GM04504 (cell line): ENCODE data around the gene C6orf132.

ENCODE experiments used
- DNase-seq: peaks from one replicate; pipeline ENCODE4 v3.0.0-alpha.2; 2012; ENCODE audit warnings: low read depth

The C6orf132 gene

DNA sequence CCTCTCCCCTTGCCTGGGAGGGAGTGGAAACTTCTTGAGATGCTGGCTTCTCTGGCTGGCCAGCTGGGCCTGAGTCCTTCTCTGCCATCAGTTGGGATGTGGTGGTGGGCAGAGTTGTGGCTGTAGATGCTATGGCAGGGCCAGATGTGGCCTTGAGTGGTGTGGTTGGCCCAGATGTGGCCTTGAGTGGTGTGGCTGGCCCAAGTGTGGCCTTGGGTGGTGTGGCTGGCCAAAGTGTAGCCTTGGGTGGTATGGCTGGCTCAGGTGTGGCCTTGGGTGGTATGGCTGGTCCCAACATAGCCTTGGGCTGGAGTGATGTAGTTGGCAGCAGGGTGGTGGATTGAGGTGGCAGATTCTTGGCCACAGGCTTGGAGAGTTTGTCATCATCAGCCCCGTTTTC is 36.7 kb downstream of the C6orf132 start:
- DNase-seq = no peak

DNA sequence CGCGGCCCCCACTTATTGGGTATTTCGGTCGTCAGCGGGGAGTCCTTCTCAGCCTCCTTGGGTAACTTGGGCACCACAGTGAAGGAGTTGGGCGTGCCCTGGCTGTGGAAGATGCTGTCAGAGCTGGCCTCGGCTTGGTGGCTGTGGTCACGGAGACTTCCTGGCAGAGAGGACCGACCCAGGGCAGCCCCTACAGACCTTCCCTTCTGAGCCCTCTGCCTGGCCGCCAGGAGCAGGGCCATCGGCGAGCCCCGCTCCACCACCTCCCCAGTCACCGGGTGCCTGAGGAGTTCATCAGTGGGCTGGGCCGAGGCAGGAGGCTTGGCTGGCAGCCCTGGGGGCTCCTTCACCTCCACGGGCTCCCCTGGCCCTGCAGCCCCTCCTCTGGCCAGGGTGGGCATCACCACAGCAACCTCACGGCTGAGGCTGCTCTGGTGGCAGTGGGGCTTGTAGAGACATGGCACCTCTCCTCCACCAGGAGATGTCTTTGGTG is 37.2 kb downstream of the C6orf132 start:
- DNase-seq = no peak

DNA sequence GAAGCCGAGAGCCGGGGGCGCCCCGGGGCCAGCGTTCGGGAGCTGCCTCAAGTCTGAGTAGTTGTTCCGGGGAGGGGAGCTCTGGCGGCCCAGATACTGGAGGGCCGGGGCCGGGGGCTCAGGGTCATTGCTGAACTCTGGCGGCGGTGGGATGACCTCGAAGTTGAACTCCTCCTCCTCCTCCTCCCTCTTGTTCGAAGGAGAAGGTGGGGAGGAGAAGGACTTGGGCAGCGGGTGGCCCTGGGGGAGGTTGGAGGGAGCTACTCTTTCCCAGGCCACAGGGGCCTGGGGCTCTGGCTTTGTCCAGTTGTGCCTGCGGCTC is 37.7 kb downstream of the C6orf132 start:
- DNase-seq = no peak

DNA sequence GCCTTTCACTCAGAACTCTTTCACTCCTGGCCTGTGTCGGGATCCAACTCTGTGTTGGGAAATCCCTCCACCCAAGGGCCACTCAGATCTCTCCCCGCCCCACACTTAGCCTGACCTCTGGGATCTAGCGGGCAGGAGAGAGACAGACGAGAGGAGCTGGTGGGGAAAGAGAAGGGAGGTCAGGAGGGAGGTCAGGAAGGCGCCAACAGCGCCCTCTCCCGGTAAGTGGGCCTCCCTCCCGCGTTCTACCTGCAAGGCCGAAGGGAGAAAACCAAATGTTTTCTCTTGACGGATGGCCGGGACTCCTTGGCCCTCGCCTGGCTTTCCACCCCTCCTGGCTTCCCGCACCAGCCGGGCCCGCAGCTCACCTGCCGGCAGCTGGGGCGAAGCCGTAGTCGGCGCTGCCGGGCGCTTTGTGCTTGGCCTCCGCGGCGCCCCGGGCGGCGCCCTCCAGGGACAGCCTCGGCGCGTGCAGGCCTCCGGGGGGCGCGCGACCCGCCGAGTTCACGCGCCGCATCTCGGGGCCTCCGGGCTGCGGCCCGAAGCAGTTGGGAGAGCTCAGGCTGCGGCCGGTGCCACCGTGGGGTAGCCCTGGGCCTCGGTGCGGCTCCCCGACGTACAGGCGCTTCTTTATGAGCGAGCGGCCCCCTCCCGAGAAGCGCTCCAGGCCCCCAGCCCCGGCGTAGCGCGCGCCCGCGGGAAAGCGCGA is 38.2 kb downstream of the C6orf132 start:
- no peak for DNase-seq

DNA sequence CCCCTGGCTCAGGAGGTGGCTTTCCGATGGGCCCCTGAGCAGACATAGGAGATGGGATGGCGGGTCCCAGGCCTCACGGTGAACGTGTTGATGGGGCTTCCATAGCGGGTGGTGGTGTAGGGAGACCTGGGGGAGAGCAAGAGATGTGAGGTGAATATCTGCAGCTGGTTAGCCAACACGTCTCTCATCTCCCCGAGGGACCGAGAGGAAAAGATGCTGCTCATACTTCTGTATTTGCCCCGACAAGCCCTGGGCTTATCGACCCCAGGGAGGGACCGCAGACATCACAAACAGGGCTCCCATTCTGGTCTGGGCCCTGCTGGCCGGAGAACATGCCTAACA is 38.7 kb downstream of the C6orf132 start:
- no peak for DNase-seq

DNA sequence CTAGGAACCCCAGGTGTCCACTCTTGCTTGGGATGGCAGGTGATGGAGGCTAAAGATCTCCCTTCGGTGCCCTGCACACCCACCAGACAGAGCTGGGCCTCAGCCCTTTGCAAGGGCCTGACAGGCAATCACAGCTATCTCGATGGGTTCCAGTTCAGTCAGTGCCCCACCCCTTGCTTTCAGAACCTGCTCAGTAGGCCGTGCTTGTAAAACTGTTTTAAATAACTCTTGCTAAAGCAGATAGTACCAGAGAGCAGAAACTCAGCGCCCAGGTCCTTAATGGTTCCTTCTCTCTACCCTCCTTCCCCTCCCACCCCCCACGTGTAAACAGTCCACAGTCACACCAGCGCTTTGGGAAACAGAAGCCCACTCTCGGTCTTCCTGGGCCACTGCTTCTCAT is 39.2 kb downstream of the C6orf132 start:
- DNase-seq = no peak

DNA sequence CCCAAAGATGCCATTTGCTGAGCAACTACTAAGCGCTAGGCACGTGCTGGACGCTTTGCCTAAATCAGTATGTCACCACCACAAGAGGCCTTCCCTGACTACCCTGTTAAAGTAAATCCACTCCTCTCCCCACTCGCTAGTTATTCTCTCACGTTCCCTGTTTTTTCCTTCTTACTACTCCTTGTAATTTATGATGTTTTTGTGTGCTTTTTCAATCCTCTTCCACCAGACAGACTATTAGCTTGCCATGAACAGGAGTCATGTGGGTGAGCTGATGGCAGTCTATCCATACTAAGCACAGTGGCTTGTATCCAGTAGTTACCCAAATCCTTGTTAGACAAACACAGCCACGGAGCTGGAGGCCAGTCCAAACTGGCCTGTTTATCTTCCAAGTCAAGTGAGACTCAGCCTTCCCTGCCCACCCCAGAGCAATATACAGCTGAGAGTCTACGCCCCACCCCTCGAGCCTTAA is 41.2 kb downstream of the C6orf132 start:
- DNase-seq = no peak

DNA sequence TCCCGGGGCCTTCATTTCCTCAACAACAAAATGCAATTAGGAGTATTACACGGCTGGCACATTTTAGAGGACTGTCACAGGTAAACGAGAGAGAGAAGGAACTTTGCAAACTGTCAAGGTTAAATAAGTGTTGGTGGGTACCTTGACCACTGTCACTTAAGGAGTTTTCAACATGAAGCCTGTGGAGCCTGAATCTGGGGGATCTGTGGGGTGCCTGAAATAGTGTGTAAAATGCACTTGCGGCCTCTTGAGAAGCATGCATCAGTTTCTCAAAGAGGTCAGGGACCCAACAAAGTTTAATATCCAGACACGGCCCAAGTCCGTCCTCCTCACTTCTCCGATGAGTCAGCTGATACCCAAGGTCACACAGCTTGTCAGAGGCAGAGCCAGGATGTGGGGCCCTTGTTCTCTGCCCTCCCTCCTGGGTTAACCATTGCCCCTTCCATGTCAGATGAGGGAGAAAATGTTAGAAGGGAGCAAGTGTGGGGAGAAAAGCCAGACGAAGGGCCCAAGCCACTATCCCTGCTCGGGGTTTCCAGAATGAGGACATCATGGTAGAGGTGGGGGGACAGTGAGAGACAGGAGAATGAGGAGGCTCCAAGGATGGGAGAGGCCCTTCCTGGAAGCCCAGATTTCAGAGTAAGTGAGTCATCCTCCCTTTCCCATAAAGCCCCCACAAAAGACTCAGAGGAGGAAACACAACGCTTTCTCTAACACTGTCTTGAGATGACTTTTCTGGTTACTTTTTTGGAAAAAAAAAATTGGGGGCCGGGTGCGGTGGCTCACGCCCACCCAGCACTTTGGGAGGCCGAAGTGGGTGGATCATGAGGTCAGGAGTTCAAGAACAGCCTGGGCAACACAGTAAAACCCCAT is 42.2 kb downstream of the C6orf132 start:
- DNase-seq = no peak

DNA sequence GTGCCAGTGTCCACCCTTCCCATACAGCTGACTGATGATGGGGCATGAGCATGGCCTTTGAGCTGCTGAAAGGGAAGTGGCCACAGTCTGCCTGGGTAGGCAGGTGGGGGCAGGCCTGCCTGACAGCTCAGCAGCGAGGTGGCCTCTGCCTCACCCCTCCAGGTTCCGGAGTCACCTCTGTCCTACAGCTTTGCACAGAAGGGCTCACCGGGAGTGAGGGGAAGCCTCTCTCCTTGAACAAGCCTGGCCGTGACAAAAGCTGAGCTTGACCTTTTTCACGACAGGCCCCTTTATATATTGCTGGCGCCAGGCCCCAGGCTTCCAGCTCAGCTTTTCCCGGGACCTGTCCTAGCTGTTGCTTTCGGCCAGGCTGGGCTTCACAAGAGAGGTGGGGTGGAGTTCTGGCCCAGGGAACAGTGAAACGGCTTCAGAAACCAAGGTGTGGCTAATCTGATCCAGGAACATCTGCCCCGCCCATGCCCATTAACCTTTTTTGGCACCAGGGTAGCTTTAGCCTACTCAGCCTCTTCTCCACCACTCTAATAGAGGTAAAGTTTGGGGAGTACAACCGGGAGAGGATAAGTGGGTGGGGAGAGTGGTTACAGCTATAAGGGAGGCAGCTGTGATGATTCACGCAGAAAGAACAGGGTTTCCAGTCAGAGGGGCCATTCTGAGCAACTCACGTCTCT is 42.9 kb downstream of the C6orf132 start:
- DNase-seq = no peak

DNA sequence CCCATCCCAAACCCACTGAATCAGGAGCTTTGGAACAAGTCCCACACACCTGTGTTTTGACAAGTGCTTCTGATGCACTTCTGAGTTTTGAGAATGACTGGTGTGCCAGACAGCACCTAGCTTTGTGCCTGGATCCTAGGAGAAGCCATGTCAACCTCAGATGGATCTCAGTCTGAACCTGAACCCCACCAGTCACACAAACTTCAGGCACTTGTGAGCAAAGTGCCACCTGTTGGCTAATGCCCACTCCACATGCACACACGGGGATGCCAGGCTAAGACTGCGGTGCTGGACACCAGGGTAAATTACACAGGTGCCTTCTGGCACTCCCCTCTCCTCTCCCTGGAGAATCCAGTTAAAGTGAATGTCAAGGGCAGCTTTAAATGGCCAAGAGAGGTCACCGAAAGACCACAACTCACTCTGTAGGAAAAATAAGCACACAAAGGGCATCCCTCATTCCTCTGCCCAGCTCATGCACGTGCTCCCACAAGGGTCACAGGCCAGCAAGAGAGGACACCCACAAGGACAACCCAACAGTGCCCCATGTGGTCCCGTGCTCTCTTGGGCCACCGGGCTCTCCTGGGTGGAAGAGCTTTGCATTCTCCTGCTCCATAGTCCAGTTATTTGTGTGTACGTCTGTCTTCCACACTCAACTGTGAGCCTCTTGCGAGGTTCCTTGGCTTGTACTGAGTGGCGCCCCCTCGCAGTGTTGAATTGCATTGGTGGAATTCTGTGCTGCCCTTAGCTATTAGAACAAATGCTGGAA is 46.5 kb downstream of the C6orf132 start:
- DNase-seq = no peak

DNA sequence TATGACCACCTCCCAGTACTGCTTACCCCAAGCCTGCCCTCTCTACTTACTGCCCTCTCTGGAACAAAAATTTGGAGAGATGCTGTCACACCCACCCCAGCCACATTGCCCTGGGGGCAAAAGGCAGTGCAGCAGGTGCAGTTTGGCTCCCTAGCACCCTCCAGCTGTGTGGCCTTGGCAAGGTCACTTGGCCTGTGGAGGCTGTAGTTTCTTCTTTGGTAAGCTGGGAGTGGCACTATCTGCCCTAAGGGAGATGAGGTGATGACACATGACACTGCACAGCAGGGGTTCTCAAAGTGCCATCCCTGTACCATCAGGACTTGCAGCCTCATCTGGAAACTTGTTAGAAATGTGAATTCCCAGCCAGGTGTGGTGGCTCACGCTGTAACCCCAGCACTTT is 47.3 kb downstream of the C6orf132 start:
- DNase-seq = no peak

DNA sequence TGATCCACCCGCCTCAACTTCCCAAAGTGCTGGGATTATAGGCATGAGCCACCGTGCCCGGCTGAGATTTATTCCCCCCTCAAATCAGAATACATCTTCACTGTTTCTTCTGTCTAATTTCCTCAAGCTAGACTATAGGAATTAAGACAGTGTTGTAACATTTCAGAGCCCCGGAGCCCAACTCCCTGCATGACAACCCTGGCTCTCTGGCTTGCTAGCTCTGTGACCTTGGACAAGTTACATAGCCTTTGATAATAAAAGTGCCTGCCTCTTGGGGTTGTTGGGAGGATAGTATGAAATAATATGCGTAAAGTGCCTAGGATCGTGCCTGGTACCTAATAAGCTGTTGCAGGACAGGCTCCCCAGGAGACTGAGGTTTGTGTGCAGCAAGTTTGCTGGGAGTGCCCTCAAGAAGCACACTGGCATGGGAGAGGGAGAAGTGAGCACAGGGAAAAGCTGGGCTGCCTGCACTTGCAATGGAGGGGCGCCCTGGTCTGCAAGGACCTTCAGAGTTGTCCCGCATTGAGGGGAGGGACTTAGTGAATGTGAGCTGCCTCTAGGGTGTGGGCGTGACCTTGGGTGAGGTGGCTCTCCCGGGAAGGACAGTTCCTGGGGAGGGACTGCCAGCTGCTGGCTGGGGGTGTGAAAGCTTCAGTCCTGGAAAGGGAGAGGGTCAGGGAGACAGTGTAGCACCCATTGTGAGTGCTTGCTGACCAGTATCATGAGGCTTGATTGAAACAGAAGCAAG is 48.7 kb downstream of the C6orf132 start:
- no peak for DNase-seq

DNA sequence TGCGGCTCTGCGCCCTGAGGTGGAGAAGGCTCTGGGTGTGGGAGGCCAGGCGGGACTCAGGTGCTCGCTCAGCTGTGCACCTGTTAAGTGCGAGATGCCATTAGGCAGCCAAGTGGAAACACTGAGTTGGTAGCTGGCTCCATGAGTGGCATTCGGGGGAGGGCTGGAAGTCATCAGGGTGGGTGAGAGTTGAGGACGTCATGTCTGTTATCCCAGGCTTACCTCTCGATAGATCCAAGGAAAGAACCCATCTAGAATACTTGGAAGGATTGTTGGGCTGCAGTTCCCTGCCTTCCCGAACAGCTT is 50.7 kb downstream of the C6orf132 start:
- no peak for DNase-seq

DNA sequence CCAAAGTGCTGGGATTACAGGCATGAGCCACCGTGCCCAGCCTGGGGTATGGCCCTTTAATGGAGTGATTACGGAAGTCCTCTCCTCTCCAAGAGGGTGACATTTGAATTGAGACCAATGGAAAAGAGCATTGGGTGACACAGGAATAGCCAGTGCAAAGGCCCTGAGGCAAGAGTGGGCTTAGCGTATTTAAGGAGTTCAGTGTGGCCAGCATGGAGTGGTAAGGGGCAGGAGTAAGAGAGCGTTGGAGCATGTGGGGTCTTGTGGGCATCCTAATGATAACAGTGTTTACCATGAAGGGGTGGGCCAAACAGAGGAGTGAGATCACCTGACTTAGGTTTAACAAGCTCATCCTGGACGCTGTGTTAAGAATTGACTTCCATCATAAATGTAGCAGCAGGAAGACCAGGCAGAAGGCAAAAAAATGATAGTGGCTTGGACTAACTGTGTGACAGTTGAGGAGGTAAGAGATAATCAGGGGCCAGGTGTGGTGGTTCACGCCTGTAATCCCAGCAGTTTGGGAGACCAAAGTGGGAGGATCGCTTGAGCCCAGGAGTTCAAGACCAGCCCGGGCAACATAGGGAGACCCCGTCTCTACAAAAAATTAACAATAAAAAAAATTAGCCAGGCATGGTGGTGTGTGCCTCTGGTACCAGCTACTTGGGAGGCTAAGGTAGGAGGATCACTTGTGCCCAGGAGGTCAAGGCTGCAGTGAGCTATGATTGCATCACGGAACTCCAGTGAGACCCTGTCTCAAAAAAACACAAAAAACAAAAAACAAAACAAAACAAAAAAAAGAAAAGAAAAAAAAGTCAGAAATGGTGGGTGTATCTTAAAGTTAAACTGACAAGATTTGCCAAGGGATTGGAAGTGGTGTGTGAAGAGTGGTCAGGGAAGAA is 51.4 kb downstream of the C6orf132 start:
- DNase-seq = no peak

DNA sequence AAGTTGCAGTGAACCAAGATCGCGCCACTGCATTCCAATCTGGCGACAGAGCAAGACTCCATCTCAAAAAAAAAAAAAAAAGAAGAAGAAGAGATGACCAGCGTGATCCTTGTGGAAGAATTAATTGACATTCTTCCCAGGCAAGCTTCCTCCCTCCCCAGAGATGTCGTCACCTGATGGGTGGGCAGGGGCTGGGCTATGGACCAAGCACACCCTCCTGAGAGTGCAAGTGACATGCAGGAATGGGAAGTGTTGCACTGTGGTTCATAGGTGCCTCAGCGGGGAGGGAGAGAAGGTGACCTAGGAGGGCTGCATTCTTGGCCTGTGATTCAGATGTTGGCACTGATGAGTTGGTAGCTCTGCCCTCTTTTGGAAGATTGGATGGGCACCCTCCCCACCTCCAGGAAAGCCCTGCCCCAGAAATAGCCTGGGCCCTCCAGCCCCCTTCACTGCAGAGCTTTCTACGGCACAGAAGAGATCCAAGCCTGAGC is 54.3 kb downstream of the C6orf132 start:
- DNase-seq = no peak

DNA sequence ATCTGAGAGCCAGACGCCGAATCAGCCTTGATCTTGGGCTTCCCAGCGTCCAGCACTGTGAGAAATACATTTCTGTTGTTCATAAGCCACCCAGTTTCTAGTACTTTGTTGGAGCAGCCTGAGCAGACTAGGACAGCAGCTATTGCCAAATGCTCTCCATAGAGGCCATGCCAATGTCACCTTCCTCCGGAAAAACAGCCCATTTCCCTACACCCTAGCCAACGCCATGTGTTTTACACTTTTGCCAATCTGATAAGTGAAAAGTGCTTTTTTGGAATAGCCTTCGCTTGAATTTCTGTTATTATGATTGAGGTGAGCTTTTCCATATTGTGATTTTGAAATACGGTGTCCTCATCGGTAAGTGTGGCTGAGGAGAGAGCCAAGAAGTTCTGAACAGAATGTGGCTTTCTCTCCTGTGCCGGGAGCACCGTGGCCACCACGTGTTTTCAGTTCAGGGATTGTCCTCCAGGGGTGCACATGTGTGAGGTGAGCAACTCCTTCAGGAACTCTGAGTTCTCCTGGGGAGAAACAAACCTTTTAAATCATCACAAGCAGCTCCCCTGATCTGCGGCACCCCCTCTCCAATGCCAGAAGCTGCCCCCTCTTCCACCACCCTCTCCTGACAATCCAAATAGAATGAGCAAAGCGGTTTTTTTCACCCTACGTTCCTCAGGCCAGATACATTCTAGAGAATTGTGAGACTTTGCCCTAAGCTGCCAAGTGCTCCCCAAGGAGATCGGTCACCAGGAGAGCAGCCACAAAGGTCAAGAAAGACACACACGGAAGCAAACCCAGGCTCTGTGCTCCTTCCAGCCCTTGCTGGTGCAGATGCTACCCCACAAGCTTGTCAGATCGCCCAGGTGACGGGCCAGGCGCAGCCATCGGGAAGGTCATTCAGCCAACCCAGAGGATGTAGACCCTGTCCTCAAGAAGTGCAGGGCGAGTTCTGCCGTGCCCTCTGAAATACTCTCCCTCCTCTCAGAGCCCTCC is 56.1 kb downstream of the C6orf132 start:
- no peak for DNase-seq

DNA sequence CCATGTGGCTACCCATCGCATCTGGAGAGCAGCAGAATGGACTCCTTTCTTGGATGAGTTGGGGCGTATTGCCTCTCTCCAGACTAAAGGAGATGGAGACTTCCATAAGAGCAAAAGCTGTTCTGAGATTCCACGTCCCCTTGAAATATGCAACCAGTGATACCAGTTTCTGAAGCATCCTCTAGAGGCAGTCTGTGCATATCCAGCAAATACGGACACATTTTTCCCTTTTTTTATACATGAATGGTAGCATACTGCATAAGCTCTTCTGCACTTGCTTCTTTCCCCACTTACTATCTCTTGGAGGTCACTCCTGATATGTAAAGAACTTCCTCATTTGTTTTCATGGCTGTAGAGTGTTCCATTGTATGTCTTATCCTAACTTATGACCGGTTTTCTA is 57.5 kb downstream of the C6orf132 start:
- no peak for DNase-seq

DNA sequence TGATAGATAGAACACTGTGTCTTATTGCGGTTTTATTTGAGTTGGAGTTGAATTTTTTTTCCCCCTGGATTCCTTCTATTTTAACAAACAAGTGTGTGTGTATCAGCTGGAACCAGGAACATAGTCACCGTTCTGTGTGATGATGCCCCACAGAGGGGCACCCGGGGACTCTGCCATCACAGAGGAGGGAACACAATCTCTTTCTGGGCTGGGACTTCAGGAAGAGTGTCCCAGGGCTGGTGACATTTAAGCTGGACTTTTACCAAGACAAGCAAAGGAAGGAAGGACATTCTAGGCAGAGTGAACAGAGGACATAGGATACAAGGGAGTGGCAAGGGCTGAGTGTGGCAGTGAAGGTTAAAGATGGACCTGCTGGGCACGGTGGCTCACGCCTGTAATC is 58.9 kb downstream of the C6orf132 start:
- DNase-seq = no peak

DNA sequence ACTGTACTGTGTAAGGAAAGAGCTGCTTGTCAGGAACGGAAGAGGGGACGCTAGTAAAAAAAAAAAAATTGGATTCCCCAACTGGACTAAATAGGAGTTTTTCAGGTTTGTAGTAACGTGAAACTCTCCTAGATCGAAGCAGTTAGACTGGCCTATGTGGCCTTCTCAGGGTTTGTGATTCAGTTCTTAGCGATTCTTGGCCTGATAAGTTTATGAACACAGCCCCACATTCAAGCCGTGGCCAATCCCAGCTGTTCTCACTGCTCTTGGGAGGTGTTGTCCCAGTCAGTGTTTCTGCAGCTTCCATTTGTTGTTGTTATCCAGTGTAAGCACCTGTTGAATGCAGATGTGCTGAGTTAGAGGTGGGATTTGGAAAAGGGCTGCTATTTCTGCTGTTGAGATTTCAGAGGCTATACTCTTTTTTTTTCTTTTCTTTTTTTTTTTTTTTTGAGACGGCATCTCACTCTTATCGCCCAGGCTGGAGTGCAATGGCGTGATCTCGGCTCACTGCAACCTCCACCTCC is 62.4 kb downstream of the C6orf132 start:
- DNase-seq = no peak
